ENCODE data around the gene CCDC88B. TPM values are rescaled to one million over a fixed set of nuclear protein-coding genes. Genes with fewer than 3 reads are reported as not detected.

Gene CCDC88B
- total RNA-seq: 10 to 100 TPM; 31.7 to 99.0 (median 43.9) TPM

GRCh38 chr11:64339754-64340408, at the start of gene CCDC88B:
Gene CCDC88B (plus strand): TSS chr11:64340204. CDS start chr11:64340267, 63 bp downstream.
- Histone ChIP-seq H3K27me3 (no peaks in the 10 kb centered on the region), H3K4me1 (peaks cover 3 to 27% (median 15%) of the 10 kb centered on the region in 4 donors), H3K4me3 (peak within 1 kb of the TSS; percentile 43 to 50 (median 45)), H3K36me3 (no peaks in the 10 kb centered on the region), H3K27ac (peak within 1 kb of the TSS; percentile 24 to 86 (median 56)), H3K9me3 (no peaks in the 10 kb centered on the region)
- TF ChIP-seq POLR2A (IDR thresholded peaks at IDR 0.05) (no peak), CTCF (IDR thresholded peaks at IDR 0.05) (no peak)
- peak; percentile 65 to 95 (median 95) for DNase-seq

GRCh38 chr11:64290352-64291261, 49.4 kb upstream of the CCDC88B start:
- TF ChIP-seq POLR2A (IDR thresholded peaks at IDR 0.05): no peak
- TF ChIP-seq CTCF (IDR thresholded peaks at IDR 0.05): no peak
- Histone ChIP-seq H3K4me1 (peaks cover 0 to 27% (median 16%) of the 10 kb centered on the region in 4 donors), H3K4me3 (no peak overlapping the region), H3K27me3 (peaks cover 0 to 35% of the 10 kb centered on the region in 2 donors), H3K27ac (no peak overlapping the region), H3K9me3 (no peaks in the 10 kb centered on the region), H3K36me3 (no peaks in the 10 kb centered on the region)
- peak in 1 of 3 donors; percentile 45 for DNase-seq

GRCh38 chr11:64291262-64291751, 48.7 kb upstream of the CCDC88B start, which contains the start of gene KCNK4:
Gene KCNK4 (plus strand): TSS chr11:64291302. CDS start chr11:64293019, 1,717 bp downstream.
- H3K27me3 ChIP-seq: peaks cover 0 to 35% of the 10 kb centered on the region in 2 donors
- no peak within 1 kb of the TSS for H3K27ac ChIP-seq
- no peaks in the 10 kb centered on the region for H3K9me3 ChIP-seq
- peaks cover 0 to 22% (median 12%) of the 10 kb centered on the region in 4 donors for H3K4me1 ChIP-seq
- TF ChIP-seq CTCF (IDR thresholded peaks at IDR 0.05) (no peak), POLR2A (IDR thresholded peaks at IDR 0.05) (no peak)
- DNase-seq: peak in 1 of 3 donors; percentile 41
- H3K36me3 ChIP-seq: no peaks in the 10 kb centered on the region
- peak within 1 kb of the TSS; percentile 5 to 47 (median 44) for H3K4me3 ChIP-seq

GRCh38 chr11:64291752-64292459, 48.1 kb upstream of the CCDC88B start:
- peak in 1 of 3 donors; percentile 48 for DNase-seq
- H3K27me3 ChIP-seq: peaks cover 0 to 41% of the 10 kb centered on the region in 2 donors

GRCh38 chr11:64292460-64293254, 47.3 kb upstream of the CCDC88B start:
- no peaks in the 10 kb centered on the region for H3K9me3 ChIP-seq
- TF ChIP-seq CTCF (IDR thresholded peaks at IDR 0.05) (no peak), POLR2A (IDR thresholded peaks at IDR 0.05) (no peak)
- DNase-seq: peak in 1 of 3 donors; percentile 43
- H3K4me3 ChIP-seq: peak overlapping the region; percentile 5 to 47 (median 44)
- peaks cover 0 to 16% (median 11%) of the 10 kb centered on the region in 4 donors for H3K4me1 ChIP-seq
- H3K27me3 ChIP-seq: peaks cover 0 to 48% of the 10 kb centered on the region in 2 donors
- no peaks in the 10 kb centered on the region for H3K36me3 ChIP-seq
- no peak overlapping the region for H3K27ac ChIP-seq

More at GRCh38 chr11:64291752-64292459, 48.1 kb upstream of the CCDC88B start:
- H3K4me1 ChIP-seq: peaks cover 0 to 16% (median 11%) of the 10 kb centered on the region in 4 donors
- peak overlapping the region; percentile 5 to 47 (median 44) for H3K4me3 ChIP-seq
- H3K36me3 ChIP-seq: no peaks in the 10 kb centered on the region
- H3K27ac ChIP-seq: no peak overlapping the region
- no peaks in the 10 kb centered on the region for H3K9me3 ChIP-seq
- TF ChIP-seq POLR2A (IDR thresholded peaks at IDR 0.05): no peak
